Endothelial cell of umbilical vein (primary cell): Measurements from ENCODE around the gene DYNC2H1. TPM values are rescaled to one million over a fixed set of nuclear protein-coding genes. Genes with fewer than 3 reads are reported as not detected.

Source experiments
- BruUV-seq: library from RNA; stranded (reverse); fragments of 400-500 nt; replicated peaks from 2 replicates; lab custom pipeline; 2021; lab: Mats Ljungman, UMichigan
- CTCF ChIA-PET: fragments of 300-600, 350-600 bp; sonication (Branson Sonifier 250); formaldehyde crosslinking; loops from one replicate; lab custom pipeline; 2021; ENCODE audit warnings: antibody characterized with exemption, inconsistent platforms; lab: Charles Lee
- POLR2A ChIA-PET: fragments of 300-600, 350-600 bp; sonication (Branson Sonifier 250); formaldehyde crosslinking; loops from one replicate; lab custom pipeline; 2021; ENCODE audit warnings: antibody characterized with exemption, inconsistent platforms; lab: Charles Lee
- DNase-seq: peaks from one replicate; pipeline ENCODE4 v3.0.0-alpha.2; 2011; ENCODE audit warnings: low read depth, low spot score
- FAIRE-seq: peaks from 2 replicates; lab custom pipeline; 2011; peaks lifted over from hg19 to GRCh38; lab: Jason Lieb, UNC
- H2AFZ ChIP-seq: 2 replicates; pipeline ENCODE4 v1.6.0; 2012; ENCODE audit warnings: low read depth, low read length, control low read depth, inconsistent platforms
- H3K27ac ChIP-seq: 2 replicates; pipeline ENCODE4 v1.5.1; 2011; ENCODE audit warnings: low read depth, mild to moderate bottlenecking, control low read depth, low read length, moderate library complexity; ENCODE audit not compliant: insufficient read depth
- H3K27me3 ChIP-seq, 2 experiments: 2 replicates each; pipeline versions ENCODE4 v1.6.0 to v1.6.1; 2011; ENCODE audit warnings: low read length in 2 of 2, mixed read lengths in 1 of 2; ENCODE audit not compliant: control insufficient read depth in 2 of 2, insufficient read depth in 2 of 2
- H3K36me3 ChIP-seq, 2 experiments: 2 replicates in 1 of 2; 3 replicates in 1 of 2; pipeline ENCODE4 v1.5.1; 2011; ENCODE audit warnings: low read length in 2 of 2, mild to moderate bottlenecking in 1 of 2, moderate library complexity in 1 of 2; ENCODE audit not compliant: control insufficient read depth in 2 of 2, insufficient read depth in 2 of 2; ENCODE audit errors: extremely low read depth in 1 of 2
- H3K4me1 ChIP-seq: 3 replicates; pipeline ENCODE4 v1.5.1; 2011; ENCODE audit warnings: mild to moderate bottlenecking, low read length; ENCODE audit not compliant: control insufficient read depth, insufficient read depth; ENCODE audit errors: extremely low read depth
- H3K4me2 ChIP-seq: 2 replicates; pipeline ENCODE4 v1.6.1; 2011; ENCODE audit warnings: low read length, control low read depth, mixed read lengths; ENCODE audit not compliant: insufficient read depth
- H3K4me3 ChIP-seq, 3 experiments: fragments of 200-600 bp in 1 of 3; sonication (generic), shearing (Covaris generic) in 1 of 3; replicated peaks in 1 of 3; 2 replicates each; pipeline ENCODE4 v1.5.1; 2011 to 2016; ENCODE audit warnings: control low read depth in 3 of 3, low read length in 3 of 3, mild to moderate bottlenecking in 2 of 3, inconsistent platforms in 1 of 3, low read depth in 1 of 3, moderate library complexity in 1 of 3; ENCODE audit not compliant: insufficient read depth in 1 of 3
- H3K79me2 ChIP-seq: 2 replicates; pipeline ENCODE4 v1.6.0; 2012; ENCODE audit warnings: low read length, inconsistent platforms; ENCODE audit not compliant: control insufficient read depth, insufficient read depth
- H3K9ac ChIP-seq: replicated peaks from 2 replicates; pipeline ENCODE3; 2011; ENCODE audit warnings: low read length, control low read depth; ENCODE audit not compliant: insufficient read depth; ENCODE audit errors: extremely low read depth
- H3K9me1 ChIP-seq: replicated peaks from 3 replicates; pipeline ENCODE4 v1.6.0; 2011; ENCODE audit warnings: mild to moderate bottlenecking, low read length; ENCODE audit not compliant: control insufficient read depth, insufficient read depth; ENCODE audit errors: extremely low read depth
- H3K9me3 ChIP-seq: replicated peaks from 2 replicates; pipeline ENCODE4 v1.5.1; 2012; ENCODE audit warnings: low read length, inconsistent platforms; ENCODE audit not compliant: control insufficient read depth, insufficient read depth
- H4K20me1 ChIP-seq: replicated peaks from 2 replicates; pipeline ENCODE3; 2011; ENCODE audit warnings: mild to moderate bottlenecking, low read length; ENCODE audit not compliant: control insufficient read depth, insufficient read depth; ENCODE audit errors: extremely low read depth
- EZH2 ChIP-seq: IDR thresholded peaks from 2 replicates; pipeline ENCODE4 v1.6.1; 2012; ENCODE audit warnings: borderline replicate concordance, low read depth, mild to moderate bottlenecking, moderate library complexity, low read length, inconsistent platforms; ENCODE audit not compliant: severe bottlenecking
- FOS ChIP-seq: IDR thresholded peaks from 2 replicates; pipeline ENCODE4 v1.6.1; 2011; ENCODE audit warnings: mild to moderate bottlenecking, low read length, moderate library complexity, borderline replicate concordance; ENCODE audit not compliant: insufficient read depth
- GATA2 ChIP-seq: IDR thresholded peaks from 2 replicates; pipeline ENCODE4 v1.7.0; 2011; ENCODE audit warnings: low read depth, mild to moderate bottlenecking, moderate library complexity, mixed read lengths, low read length; ENCODE audit not compliant: insufficient read length, insufficient read depth
- JUN ChIP-seq: IDR thresholded peaks from 2 replicates; pipeline ENCODE4 v1.6.1; 2011; ENCODE audit warnings: borderline replicate concordance, low read depth; ENCODE audit not compliant: insufficient read length, insufficient read depth
- MYC ChIP-seq: IDR thresholded peaks from one replicate; pipeline ENCODE4 v1.6.1; 2011; ENCODE audit warnings: mild to moderate bottlenecking, low read depth, low read length
- POLR2A ChIP-seq: IDR thresholded peaks from 2 replicates; pipeline ENCODE4 v1.6.1; 2012; ENCODE audit warnings: low read depth, mild to moderate bottlenecking, control low read depth, low read length
- POLR2AphosphoS5 ChIP-seq: IDR thresholded peaks from 2 replicates; pipeline ENCODE4 v1.6.1; 2012; ENCODE audit warnings: low read depth, mild to moderate bottlenecking, control low read depth, low read length, moderate library complexity; ENCODE audit not compliant: insufficient read depth
- dilution Hi-C: fragments of 300-500 bp; cut with MboI; formaldehyde crosslinking; loops from one replicate; pipeline ENCODE4 v1.15.0; 2019; ENCODE audit warnings: low sequenced_read_pairs; ENCODE audit not compliant: extremely low pct_ligation_motif_present
- intact Hi-C: fragments of 100-400 bp; cut with micrococcal nuclease; formaldehyde crosslinking; loops from one replicate; pipeline ENCODE4 v1.10.0; 2022
- polyA plus RNA-seq, 4 experiments: library from polyadenylated mRNA; depleted of rRNA in 3 of 4; stranded (reverse) in 3 of 4; unstranded in 1 of 4; fragments of >200 nt; gene quantifications; 2 replicates each; pipeline versions ENCODE4 v1.2.1 to v1.2.3, GENCODE V29; 2011 to 2012; ENCODE audit warnings: missing spikeins in 1 of 4
- total RNA-seq: library from RNA; stranded (reverse); gene quantifications from 2 replicates; pipeline ENCODE4 v1.2.3, GENCODE V29; 2021
- TF ChIP-seq, protein P1 (sequence below): IDR thresholded peaks from 2 replicates; pipeline ENCODE4 v1.6.1; 2011; ENCODE audit not compliant: insufficient read depth, insufficient read length
- TF ChIP-seq, protein P2 (sequence below), 2 donors: IDR thresholded peaks; 1 replicate in 1 of 2; 2 replicates in 1 of 2; pipeline ENCODE4 v1.5.1; 2011; ENCODE audit warnings: low read length in 2 of 2, mild to moderate bottlenecking in 2 of 2, moderate library complexity in 2 of 2, control low read depth in 1 of 2, inconsistent platforms in 1 of 2, low read depth in 1 of 2; ENCODE audit not compliant: insufficient read depth in 1 of 2; ENCODE audit errors: extremely low read depth in 1 of 2

DYNC2H1 gene
- total and polyA plus RNA-seq, 2 donors (not counting 3 experiments of a cell fraction or from before 2014, with no cell fraction given), result 1.9 to 4.2 TPM

DNA sequence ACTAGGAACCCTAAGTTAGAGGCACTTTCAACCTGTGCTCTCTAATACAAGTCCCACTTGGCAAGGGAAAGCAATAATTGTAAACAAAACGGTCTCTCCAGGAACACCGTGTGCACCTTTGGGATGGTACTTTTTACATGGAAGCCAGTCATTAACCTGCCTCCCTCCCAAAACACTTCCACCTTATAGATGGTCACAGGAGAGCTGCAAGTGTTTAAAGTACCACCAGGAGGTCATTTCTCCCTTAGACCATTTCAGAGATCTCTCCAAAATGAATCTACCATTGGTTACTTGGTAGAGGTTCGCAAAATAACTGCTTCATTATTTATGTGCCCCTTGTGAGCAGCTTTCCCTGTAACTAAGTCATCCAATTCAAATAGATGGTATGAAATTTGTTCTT is 375.3 kb downstream of the DYNC2H1 start:
- Histone ChIP-seq H3K9me1 (no peaks in the 10 kb centered on the region), H3K27ac (no peak overlapping the region), H3K9ac (no peak overlapping the region), H3K27me3 (no peaks in the 10 kb centered on the region), H3K36me3 (no peaks in the 10 kb centered on the region), H3K4me1 (no peaks in the 10 kb centered on the region), H3K9me3 (no peaks in the 10 kb centered on the region), H3K4me3 (no peak overlapping the region), H4K20me1 (no peaks in the 10 kb centered on the region), H2AFZ (no peak overlapping the region), H3K4me2 (no peak overlapping the region), H3K79me2 (no peaks in the 10 kb centered on the region)
- POLR2A ChIA-PET, result no interaction called here
- FAIRE-seq (no peak), DNase-seq (no peak)
- no TSS peak for BruUV-seq
- CTCF ChIA-PET, result interaction anchor here (2.2 kb wide), 1 partner anchor 283 kb away, joined by 4 read pairs; no protein-coding TSS in a partner anchor
- dilution Hi-C loops, result no loop called here
- no peak for TF ChIP-seq GATA2
- TF ChIP-seq POLR2A, result no peak
- no peak for TF ChIP-seq POLR2AphosphoS5
- TF ChIP-seq, protein P1, sequence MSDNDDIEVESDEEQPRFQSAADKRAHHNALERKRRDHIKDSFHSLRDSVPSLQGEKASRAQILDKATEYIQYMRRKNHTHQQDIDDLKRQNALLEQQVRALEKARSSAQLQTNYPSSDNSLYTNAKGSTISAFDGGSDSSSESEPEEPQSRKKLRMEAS, result no peak
- no peak for TF ChIP-seq MYC
- TF ChIP-seq, protein P2, sequence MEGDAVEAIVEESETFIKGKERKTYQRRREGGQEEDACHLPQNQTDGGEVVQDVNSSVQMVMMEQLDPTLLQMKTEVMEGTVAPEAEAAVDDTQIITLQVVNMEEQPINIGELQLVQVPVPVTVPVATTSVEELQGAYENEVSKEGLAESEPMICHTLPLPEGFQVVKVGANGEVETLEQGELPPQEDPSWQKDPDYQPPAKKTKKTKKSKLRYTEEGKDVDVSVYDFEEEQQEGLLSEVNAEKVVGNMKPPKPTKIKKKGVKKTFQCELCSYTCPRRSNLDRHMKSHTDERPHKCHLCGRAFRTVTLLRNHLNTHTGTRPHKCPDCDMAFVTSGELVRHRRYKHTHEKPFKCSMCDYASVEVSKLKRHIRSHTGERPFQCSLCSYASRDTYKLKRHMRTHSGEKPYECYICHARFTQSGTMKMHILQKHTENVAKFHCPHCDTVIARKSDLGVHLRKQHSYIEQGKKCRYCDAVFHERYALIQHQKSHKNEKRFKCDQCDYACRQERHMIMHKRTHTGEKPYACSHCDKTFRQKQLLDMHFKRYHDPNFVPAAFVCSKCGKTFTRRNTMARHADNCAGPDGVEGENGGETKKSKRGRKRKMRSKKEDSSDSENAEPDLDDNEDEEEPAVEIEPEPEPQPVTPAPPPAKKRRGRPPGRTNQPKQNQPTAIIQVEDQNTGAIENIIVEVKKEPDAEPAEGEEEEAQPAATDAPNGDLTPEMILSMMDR (IDR thresholded peaks at IDR 0.05; ENCODE audit: extremely low read depth in 1 of 2, insufficient read depth in 1 of 2, low read depth in 1 of 2, low read length in 2 of 2), result no peak
- TF ChIP-seq FOS, result no peak
- TF ChIP-seq JUN, result no peak
- TF ChIP-seq EZH2, result no peak
- intact Hi-C loops, result no loop called here
